NCI-H1694 treated with DMSO at 0.1 percent for 48 hours (cell line): ENCODE data around the gene POU3F3.

Source experiments
- DNase-seq: peaks from one replicate; lab custom pipeline; 2025; lab: John Stamatoyannopoulos, UW

Gene POU3F3

GRCh38 chr2:104862058-104862941, 8.4 kb downstream of the POU3F3 start:
- DNase-seq, result no peak

GRCh38 chr2:104863146-104863467, 9.2 kb downstream of the POU3F3 start:
- DNase-seq, result no peak

GRCh38 chr2:104863468-104864279, 9.8 kb downstream of the POU3F3 start:
- DNase-seq, result no peak

- DNase-seq, result no peak
These were observed 10.6 kb downstream of the POU3F3 start for GRCh38 chr2:104864280-104865095.

GRCh38 chr2:104865096-104865470, 11.2 kb downstream of the POU3F3 start:
- no peak for DNase-seq

GRCh38 chr2:104866122-104866864, 12.4 kb downstream of the POU3F3 start:
- DNase-seq, result no peak

GRCh38 chr2:104866883-104867812, 13.2 kb downstream of the POU3F3 start:
- DNase-seq, result no peak

GRCh38 chr2:104867813-104868504, 14.0 kb downstream of the POU3F3 start:
- no peak for DNase-seq

- DNase-seq, result no peak
These were observed 14.6 kb downstream of the POU3F3 start for GRCh38 chr2:104868505-104868866.

- no peak for DNase-seq
These were observed 16.4 kb downstream of the POU3F3 start for GRCh38 chr2:104870100-104870975.

GRCh38 chr2:104871649-104871971, 17.7 kb downstream of the POU3F3 start:
- DNase-seq, result no peak

- DNase-seq, result no peak
These were observed 18.3 kb downstream of the POU3F3 start for GRCh38 chr2:104871972-104872865.

GRCh38 chr2:104872866-104873688, 19.2 kb downstream of the POU3F3 start:
- no peak for DNase-seq

- no peak for DNase-seq
These were observed 19.8 kb downstream of the POU3F3 start for GRCh38 chr2:104873689-104874054.

- DNase-seq, result no peak
These were observed 20.3 kb downstream of the POU3F3 start for GRCh38 chr2:104874230-104874629.

- DNase-seq, result no peak
These were observed 21.3 kb downstream of the POU3F3 start for GRCh38 chr2:104875262-104875661.
